Stimulated activated CD4-positive, alpha-beta T cell treated with anti-CD3 and anti-CD28 coated beads, Interleukin-12 subunit alpha, Interleukin-12 subunit beta, amount 100 ng/mL, for 48 hours (primary cell): ENCODE measurements around the gene GNA12.

Experiments
- DNase-seq, 3 donors: peaks; one replicate each; pipeline ENCODE4 v3.0.0-alpha.2; 2020; ENCODE audit warnings: low read depth in 2 of 3, low spot score in 1 of 3

The GNA12 gene

GRCh38 chr7:2844153-2845033, at the start of gene GNA12:
Gene GNA12 (minus strand): TSS chr7:2844308. CDS start chr7:2844161, 147 bp downstream.
- peak; percentile 98 to 99 (median 98) for DNase-seq

DNA sequence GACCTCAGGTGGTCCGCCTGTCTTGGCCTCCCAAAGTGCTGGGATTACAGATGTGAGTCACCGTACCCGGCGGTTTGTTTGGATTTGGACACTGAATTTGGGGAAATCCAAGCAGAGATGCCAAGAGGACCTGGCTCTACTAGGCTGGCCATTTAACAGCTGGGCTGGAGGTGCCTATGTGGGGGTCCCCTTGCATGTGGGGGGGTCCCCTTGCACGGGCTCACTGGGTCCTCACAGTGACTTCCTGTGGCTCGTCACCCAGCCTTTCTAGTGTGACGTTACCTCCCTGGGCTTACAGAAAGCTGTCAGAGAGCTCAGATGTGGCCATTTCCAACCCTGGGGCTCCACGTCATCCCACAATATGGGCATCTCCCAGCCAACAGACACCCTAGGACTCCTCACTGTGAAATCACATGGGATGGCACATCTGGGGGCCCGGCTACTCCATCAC, 49.3 kb upstream of the GNA12 start:
- no peak for DNase-seq

- DNase-seq: no peak
These were observed 48.4 kb upstream of the GNA12 start for GRCh38 chr7:2892549-2892948.

- DNase-seq: no peak
These were observed 43.7 kb upstream of the GNA12 start for GRCh38 chr7:2887816-2888215.

DNA sequence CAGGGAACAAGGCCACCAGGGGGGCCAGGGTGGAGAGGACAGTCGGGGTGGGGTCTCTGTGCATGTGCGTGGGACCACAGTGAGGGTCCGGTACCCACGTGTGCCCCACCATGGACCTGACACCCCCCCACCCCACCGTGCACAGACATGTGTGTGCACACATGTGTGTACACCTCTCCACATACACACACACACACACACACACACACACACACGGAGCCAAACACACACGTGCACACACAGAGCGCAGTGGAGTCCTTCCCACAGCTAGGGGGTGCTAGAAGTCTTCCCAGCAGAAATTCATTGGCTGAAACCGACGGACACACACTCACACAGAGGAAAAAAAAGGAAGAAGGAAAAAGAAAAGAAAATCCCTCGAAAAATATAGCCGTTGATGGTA, 42.8 kb upstream of the GNA12 start:
- peak in 2 of 3 donors; percentile 42 to 56 for DNase-seq

DNA sequence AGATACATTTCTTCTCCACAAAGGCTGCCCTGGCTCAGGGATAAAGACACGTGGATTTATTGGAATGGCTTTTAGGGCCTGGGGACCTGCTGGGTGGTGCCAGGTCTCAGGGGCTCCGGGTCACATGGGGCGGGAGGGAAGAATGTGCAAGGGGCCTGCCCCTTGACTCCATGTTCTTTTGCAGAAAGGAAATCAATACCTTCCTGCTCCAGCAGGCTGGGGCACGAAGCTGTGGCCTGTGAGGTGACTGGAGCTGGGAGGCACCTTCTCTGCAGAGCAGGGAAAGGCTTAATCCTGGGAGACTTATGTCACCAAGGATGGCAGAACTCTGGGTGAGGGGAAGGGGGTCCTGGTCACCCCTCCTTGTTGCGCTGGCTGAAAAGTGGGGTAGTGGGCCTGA, 42.3 kb upstream of the GNA12 start:
- DNase-seq: no peak

DNA sequence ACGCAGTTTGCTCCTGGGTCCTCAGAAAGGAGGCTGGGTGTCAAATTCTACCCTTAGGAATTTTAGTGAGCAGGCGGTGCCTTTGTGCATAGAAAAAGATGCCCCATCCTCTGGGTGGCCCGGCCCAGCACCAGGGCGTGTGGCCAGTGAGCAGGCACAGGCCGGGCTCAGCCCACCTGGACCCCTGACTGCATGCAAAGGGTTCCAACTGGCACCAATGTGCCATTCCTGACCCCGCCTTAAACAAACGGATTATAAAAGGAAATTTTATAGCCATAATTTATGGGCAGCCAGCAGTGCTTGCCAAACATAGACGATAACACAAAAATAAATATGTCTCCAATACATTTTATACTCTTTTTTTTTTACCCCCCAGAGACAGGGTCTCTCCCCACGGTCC, 40.1 kb upstream of the GNA12 start:
- no peak for DNase-seq

DNA sequence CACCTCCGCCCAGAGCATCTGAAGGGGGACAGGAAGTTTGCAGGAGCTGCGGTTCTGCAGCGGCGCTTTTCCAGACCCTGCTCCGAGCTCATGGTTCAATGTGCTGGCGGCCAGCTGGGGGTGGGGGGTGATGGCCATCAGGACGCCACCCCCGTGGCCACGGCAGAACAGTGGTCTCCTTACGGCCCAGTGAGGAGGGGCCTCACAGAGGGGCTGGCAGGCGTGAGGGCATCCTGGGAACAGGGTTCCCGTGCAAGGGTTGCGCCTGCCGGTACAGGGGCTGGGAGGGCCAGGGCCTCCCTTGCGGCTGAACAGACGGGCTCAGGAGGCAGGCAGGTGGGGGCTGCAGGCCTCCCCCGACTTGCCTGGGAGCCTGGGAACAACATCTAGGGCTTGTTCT, 39.0 kb upstream of the GNA12 start:
- no peak for DNase-seq

DNA sequence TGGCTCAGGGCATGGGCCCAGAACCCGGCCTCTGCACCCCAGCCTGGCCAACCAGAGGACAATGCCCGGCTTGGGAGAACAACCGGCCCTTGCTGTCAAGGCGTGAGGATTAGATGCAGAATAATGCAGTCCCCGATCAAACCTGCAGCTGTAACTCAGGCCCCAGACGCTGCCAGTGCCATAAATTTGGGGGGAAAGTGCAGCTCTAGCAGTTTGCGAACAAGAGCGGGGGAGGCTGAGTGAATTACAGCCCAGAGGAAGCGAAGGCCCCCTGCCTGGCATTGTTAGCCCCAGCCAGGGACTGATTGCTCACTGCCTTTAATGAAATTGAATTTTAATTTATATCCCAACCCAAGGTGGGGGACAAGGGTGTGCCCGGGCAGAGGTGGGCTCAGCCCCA, 38.0 kb upstream of the GNA12 start:
- no peak for DNase-seq

GRCh38 chr7:2880874-2881533, 36.9 kb upstream of the GNA12 start:
- DNase-seq: no peak

DNA sequence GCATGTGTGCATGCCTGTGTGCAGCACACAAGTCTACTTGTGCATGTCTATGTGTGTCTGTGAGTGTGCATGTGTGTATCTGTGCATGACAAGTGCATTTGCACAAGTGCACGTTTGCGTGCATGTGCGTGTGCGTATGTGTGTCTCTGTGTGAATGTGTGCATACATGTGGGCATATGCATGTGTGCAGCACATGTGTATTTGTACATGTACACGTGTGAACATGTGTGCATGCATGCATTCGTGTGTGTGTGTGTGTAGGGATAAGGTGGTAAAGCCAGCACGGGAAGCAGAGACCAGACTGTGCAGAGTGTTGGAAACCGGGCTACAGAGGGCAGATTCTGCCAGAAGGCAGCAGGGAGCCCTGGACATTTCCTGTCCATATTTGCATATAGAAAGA, 35.9 kb upstream of the GNA12 start:
- DNase-seq: no peak

GRCh38 chr7:2879354-2879753, 35.2 kb upstream of the GNA12 start:
- no peak for DNase-seq

DNA sequence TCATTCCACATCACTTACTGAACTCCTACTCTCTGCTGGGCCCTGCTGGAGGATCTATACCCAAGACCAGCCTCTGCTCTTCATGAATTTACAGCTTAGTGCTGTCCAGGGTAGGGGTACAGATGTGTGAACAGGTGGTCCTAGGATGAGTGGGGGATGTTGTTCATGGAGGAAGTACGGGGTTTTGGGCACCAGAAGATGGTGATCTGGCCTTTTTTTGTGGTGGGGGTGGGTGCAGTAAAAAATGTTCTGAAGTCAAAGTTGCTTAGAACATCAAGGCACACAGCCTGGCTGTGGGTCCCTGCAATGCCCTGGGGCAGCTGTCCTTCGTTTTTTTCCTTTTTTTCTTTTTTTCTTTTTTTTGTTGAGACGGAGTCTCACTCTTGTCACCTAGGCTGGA, 34.2 kb upstream of the GNA12 start:
- no peak for DNase-seq

- DNase-seq: no peak
These were observed 32.1 kb upstream of the GNA12 start for GRCh38 chr7:2876031-2876731.

GRCh38 chr7:2873686-2874551, 29.8 kb upstream of the GNA12 start:
- no peak for DNase-seq

DNA sequence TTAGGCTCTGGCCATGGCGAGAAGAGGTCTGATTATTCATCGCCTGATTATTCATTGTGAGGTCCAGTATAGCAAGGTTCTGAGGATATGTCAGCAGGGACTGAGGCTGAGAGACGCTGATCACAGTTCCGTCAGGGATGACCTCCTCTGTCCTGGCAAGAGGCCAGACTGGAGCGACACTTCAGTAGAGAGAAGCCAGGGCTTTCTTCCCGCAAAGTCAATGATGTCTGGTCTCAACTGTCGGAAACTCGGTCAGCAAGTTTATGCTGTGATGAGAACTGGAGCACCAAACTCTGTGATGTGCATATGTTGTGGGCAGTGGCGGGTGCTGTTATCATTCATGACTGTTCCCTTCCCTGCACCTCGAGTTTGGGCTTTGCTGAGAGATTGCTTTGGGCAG, 29.0 kb upstream of the GNA12 start:
- no peak for DNase-seq

DNA sequence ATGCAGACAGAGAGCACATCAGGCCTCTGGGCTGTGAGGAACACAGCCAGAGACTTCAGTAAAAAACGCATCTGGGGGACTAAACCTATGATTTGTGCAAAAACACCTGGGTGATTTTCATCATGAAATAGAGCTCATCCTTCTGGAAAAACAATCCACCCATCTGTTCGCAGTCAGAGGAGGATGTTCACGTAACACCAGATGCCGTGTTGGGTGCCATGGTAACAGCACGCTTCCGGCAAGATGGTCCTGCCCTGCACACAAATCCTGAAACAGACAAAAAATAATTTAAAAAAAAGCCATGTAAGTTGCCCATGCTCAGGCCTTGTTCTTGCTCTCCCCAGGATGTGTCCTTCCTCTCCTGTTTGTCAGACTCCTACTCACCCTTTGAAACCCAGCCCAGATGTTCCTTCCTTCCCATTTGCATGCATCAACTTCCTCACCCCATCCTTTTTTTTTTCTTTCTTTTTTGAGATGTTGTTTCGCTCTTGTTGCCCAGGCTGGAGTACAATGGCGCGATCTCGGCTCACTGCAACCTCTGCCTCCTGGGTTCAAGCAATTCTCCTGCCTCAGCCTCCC, 28.3 kb upstream of the GNA12 start:
- DNase-seq: no peak

DNA sequence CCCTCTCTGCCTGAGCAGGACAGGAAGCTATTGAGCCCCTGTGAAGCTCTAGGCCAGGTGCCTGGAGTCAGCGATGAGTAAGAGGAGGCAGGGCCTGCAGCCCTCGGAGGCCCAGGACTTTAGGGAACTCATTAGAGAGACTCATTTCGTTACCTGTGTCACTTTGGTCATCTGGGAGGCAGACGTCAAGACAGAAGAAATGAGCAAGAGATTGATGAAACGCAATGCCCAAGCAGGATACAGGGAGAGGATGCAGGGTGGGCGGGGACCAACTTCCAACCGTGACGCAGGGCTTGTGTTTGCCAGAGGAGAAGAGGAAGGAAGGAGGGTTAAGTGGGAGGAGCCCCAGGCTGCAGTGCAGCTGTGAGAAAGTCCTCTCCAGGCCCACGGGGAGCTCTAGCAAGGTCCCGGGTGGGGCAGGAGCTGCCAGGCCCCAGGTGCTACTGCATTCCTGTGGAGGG, 26.4 kb upstream of the GNA12 start:
- peak; percentile 47 to 60 (median 47) for DNase-seq

DNA sequence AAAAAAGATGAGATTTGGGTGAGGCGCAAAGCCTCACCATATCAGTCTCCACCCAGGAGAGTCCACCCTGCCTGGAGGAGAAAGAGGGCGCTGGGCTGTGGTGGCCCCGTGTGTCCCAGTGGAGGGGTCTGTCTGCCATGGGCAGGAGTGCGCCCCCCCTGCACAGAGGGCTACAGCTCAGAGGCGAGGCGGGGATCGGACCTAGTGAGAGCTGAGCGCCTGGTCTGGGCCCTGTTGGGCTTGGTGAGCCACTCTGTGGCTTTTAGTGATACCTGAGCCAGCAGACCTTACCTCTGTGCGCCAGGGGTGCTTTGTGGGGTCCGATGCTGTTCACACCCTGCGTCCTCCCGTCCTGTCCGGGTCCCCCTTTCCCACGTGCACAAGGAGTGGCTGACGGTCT, 25.9 kb upstream of the GNA12 start:
- DNase-seq: no peak

- DNase-seq: no peak
These were observed 22.5 kb upstream of the GNA12 start for GRCh38 chr7:2866601-2867000.
